CD4-positive, CD25-positive, alpha-beta regulatory T cell (primary cell): ENCODE measurements around the gene IFIT3. TPM values are rescaled to one million over a fixed set of nuclear protein-coding genes. Genes with fewer than 3 reads are reported as not detected.

Experiments
- ATAC-seq, 2 donors: fragments of 150-1000 bp; cut with Tn5 transposase; one replicate each; pipeline ENCODE4 v1.10.0; 2021; ENCODE audit warnings: low read depth in 2 of 2, moderate number of reproducible peaks in 2 of 2, moderate library complexity in 1 of 2
- DNase-seq, 3 donors: peaks; one replicate each; pipeline versions ENCODE4 v3.0.0 to v3.0.0-alpha.2; 2012 to 2022; ENCODE audit warnings: mixed read lengths in 1 of 3
- H3K27ac ChIP-seq: one replicate; pipeline ENCODE4 v1.7.0; 2013; ENCODE audit warnings: mild to moderate bottlenecking, low read length; ENCODE audit not compliant: insufficient read depth, poor library complexity, severe bottlenecking
- H3K27me3 ChIP-seq: one replicate; pipeline ENCODE4 v1.7.0; 2013; ENCODE audit warnings: low read length; ENCODE audit not compliant: control insufficient read depth, insufficient read depth
- H3K36me3 ChIP-seq: one replicate; pipeline ENCODE4 v1.7.0; 2013; ENCODE audit warnings: mild to moderate bottlenecking, low read length, moderate library complexity; ENCODE audit not compliant: control insufficient read depth, insufficient read depth
- H3K4me1 ChIP-seq: 2 replicates; pipeline ENCODE4 v1.7.0; 2013; ENCODE audit warnings: mild to moderate bottlenecking, low read length; ENCODE audit not compliant: insufficient read depth, control insufficient read depth, poor library complexity, severe bottlenecking
- H3K4me3 ChIP-seq: one replicate; pipeline ENCODE4 v1.7.0; 2013; ENCODE audit warnings: low read depth, mild to moderate bottlenecking, low read length, moderate library complexity
- H3K9me3 ChIP-seq, 2 experiments: 1 replicate in 1 of 2; 2 replicates in 1 of 2; pipeline ENCODE4 v1.7.0; 2013; ENCODE audit warnings: low read length in 2 of 2, mild to moderate bottlenecking in 1 of 2, moderate library complexity in 1 of 2; ENCODE audit not compliant: control insufficient read depth in 2 of 2
- H3K27ac Mint-ChIP-seq, 3 donors: one replicate each; pipeline ENCODE4 v1.8.0; 2020 to 2022; ENCODE audit warnings: mild to moderate bottlenecking in 3 of 3, mixed read lengths in 3 of 3, moderate library complexity in 2 of 3
- H3K27me3 Mint-ChIP-seq: one replicate; pipeline ENCODE4 v1.8.0; 2022; ENCODE audit warnings: mild to moderate bottlenecking, mixed read lengths
- H3K36me3 Mint-ChIP-seq: one replicate; pipeline ENCODE4 v1.8.0; 2020; ENCODE audit warnings: mixed read lengths
- H3K4me1 Mint-ChIP-seq, 4 donors: one replicate each; pipeline ENCODE4 v1.8.0; 2020 to 2022; ENCODE audit warnings: mixed read lengths in 4 of 4, mild to moderate bottlenecking in 1 of 4
- H3K4me3 Mint-ChIP-seq, 4 donors: one replicate each; pipeline ENCODE4 v1.8.0; 2020 to 2022; ENCODE audit warnings: mild to moderate bottlenecking in 4 of 4, mixed read lengths in 4 of 4, moderate library complexity in 3 of 4
- H3K9me3 Mint-ChIP-seq, 7 donors: one replicate each; pipeline ENCODE4 v1.8.0; 2020 to 2022; ENCODE audit warnings: mixed read lengths in 7 of 7, mild to moderate bottlenecking in 3 of 7, moderate library complexity in 2 of 7
- polyA plus RNA-seq, 4 donors: library from polyadenylated mRNA; unstranded; fragments of 300-500 nt; fragmentation: Illumina TruSeq; gene quantifications; one replicate each; pipeline ENCODE4 v1.2.3, GENCODE V29; 2021
- total RNA-seq: library from RNA; stranded (reverse); gene quantifications from one replicate; pipeline ENCODE4 v1.2.3, GENCODE V29; 2022

IFIT3 gene
- total and polyA plus RNA-seq, 5 donors from 2014 or later = 9.0 to 25.9 (median 13.8) TPM

GRCh38 chr10:89338713-89339112 lies 10.9 kb downstream of the IFIT3 start:
- DNase-seq = no peak
- H3K27me3 Mint-ChIP-seq = no peaks in the 10 kb centered on the region
- H3K4me1 ChIP-seq = peaks cover 28% of the 10 kb centered on the region
- no peak overlapping the region for H3K4me3 Mint-ChIP-seq
- H3K36me3 Mint-ChIP-seq = peaks cover 24% of the 10 kb centered on the region
- H3K27ac Mint-ChIP-seq = no peak overlapping the region
- no peak for ATAC-seq
- H3K27me3 ChIP-seq = no peaks in the 10 kb centered on the region
- H3K9me3 Mint-ChIP-seq = no peaks in the 10 kb centered on the region
- H3K4me1 Mint-ChIP-seq = peaks cover 5 to 39% (median 29%) of the 10 kb centered on the region in 4 donors
- peaks cover 21% of the 10 kb centered on the region for H3K36me3 ChIP-seq
- no peak overlapping the region for H3K27ac ChIP-seq
- no peaks in the 10 kb centered on the region for H3K9me3 ChIP-seq
- H3K4me3 ChIP-seq = no peak overlapping the region

DNA sequence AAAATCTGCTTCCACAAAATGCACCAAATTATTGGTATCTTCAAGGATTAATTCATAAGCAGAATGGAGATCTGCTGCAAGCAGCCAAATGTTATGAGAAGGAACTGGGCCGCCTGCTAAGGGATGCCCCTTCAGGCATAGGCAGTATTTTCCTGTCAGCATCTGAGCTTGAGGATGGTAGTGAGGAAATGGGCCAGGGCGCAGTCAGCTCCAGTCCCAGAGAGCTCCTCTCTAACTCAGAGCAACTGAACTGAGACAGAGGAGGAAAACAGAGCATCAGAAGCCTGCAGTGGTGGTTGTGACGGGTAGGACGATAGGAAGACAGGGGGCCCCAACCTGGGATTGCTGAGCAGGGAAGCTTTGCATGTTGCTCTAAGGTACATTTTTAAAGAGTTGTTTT lies 12.1 kb downstream of the IFIT3 start:
- H3K36me3 Mint-ChIP-seq = peaks cover 24% of the 10 kb centered on the region
- H3K4me1 Mint-ChIP-seq = peaks cover 0 to 29% (median 26%) of the 10 kb centered on the region in 4 donors
- H3K27ac Mint-ChIP-seq = no peak overlapping the region
- no peak overlapping the region for H3K27ac ChIP-seq
- no peaks in the 10 kb centered on the region for H3K9me3 Mint-ChIP-seq
- no peaks in the 10 kb centered on the region for H3K9me3 ChIP-seq
- H3K36me3 ChIP-seq = peaks cover 21% of the 10 kb centered on the region
- H3K4me3 Mint-ChIP-seq = no peak overlapping the region
- H3K27me3 Mint-ChIP-seq = no peaks in the 10 kb centered on the region
- ATAC-seq = no peak
- H3K4me1 ChIP-seq = peaks cover 16% of the 10 kb centered on the region
- H3K27me3 ChIP-seq = no peaks in the 10 kb centered on the region
- no peak overlapping the region for H3K4me3 ChIP-seq
- no peak for DNase-seq

DNA sequence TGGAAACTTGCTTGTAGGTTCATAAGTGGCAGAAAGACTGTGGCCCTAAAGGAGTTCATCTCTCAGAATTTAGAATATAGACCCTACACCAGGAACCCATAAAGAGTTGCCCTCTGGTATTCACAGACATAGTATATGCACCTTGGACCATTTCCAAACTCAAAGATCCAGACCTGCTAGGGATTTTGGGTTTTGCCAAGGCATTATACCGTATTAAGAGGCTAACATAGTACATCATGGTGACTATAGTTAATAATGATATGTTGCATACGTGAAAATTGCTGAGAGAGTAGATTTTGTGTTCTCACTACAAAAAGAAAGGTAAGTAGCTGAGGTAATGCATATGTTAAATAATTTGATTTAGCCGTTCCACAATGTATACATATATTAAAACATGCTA lies 13.9 kb downstream of the IFIT3 start:
- Mint-ChIP-seq H3K4me1 (peaks cover 0 to 14% (median 11%) of the 10 kb centered on the region in 4 donors), H3K4me3 (no peak overlapping the region), H3K27me3 (no peaks in the 10 kb centered on the region), H3K27ac (no peak overlapping the region), H3K9me3 (no peaks in the 10 kb centered on the region), H3K36me3 (peaks cover 24% of the 10 kb centered on the region)
- Histone ChIP-seq H3K36me3 (peaks cover 21% of the 10 kb centered on the region), H3K27me3 (no peaks in the 10 kb centered on the region), H3K27ac (no peak overlapping the region), H3K4me1 (peaks cover 9% of the 10 kb centered on the region), H3K4me3 (no peak overlapping the region), H3K9me3 (no peaks in the 10 kb centered on the region)
- DNase-seq = no peak
- no peak for ATAC-seq

- Mint-ChIP-seq H3K4me1 (peaks cover 0 to 7% (median 6%) of the 10 kb centered on the region in 4 donors), H3K27me3 (no peaks in the 10 kb centered on the region), H3K36me3 (peaks cover 24% of the 10 kb centered on the region)
Observed at GRCh38 chr10:89342206-89342958, 14.6 kb downstream of the IFIT3 start.

GRCh38 chr10:89343089-89343767 lies 15.4 kb downstream of the IFIT3 start:
- Histone ChIP-seq H3K27ac (no peak overlapping the region), H3K4me1 (no peaks in the 10 kb centered on the region), H3K4me3 (no peak overlapping the region), H3K36me3 (peaks cover 20% of the 10 kb centered on the region), H3K9me3 (no peaks in the 10 kb centered on the region), H3K27me3 (no peaks in the 10 kb centered on the region)
- Mint-ChIP-seq H3K9me3 (no peaks in the 10 kb centered on the region), H3K4me3 (no peak overlapping the region), H3K36me3 (peaks cover 24% of the 10 kb centered on the region), H3K27me3 (no peaks in the 10 kb centered on the region), H3K27ac (peak overlapping the region in 1 of 3 donors; percentile 21), H3K4me1 (peaks cover 0 to 8% (median 2%) of the 10 kb centered on the region in 4 donors)
- no peak for DNase-seq
- peak in 1 of 2 donors; percentile 22 for ATAC-seq

More at GRCh38 chr10:89342206-89342958, 14.6 kb downstream of the IFIT3 start:
- H3K4me3 Mint-ChIP-seq = no peak overlapping the region
- ATAC-seq (no peak), DNase-seq (no peak)
- Histone ChIP-seq H3K27me3 (no peaks in the 10 kb centered on the region), H3K36me3 (peaks cover 21% of the 10 kb centered on the region), H3K9me3 (no peaks in the 10 kb centered on the region), H3K4me3 (no peak overlapping the region), H3K27ac (no peak overlapping the region), H3K4me1 (peaks cover 4% of the 10 kb centered on the region)
- H3K27ac Mint-ChIP-seq = no peak overlapping the region
- H3K9me3 Mint-ChIP-seq = no peaks in the 10 kb centered on the region

DNA sequence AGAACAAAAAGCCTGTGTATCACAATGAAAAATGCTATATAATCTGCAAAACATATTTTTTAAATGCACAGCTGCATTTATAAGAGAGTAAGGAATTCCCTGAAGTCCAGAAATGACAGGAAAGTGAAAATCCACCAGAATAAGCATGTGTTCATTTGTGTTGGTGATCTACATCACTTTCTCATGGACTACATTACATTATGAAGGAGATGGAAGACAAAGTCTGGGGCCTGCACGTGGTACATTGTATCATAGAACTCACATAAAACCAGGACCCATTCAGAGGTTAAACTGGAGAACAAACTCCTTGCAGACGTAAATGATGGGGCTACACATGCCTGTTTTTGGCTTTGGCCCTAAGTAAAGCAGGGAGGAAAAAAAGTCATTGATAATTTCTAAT lies 16.4 kb downstream of the IFIT3 start:
- H3K9me3 ChIP-seq = no peaks in the 10 kb centered on the region
- no peak for DNase-seq
- Mint-ChIP-seq H3K4me3 (no peak overlapping the region), H3K4me1 (peaks cover under 1 to 8% (median 2%) of the 10 kb centered on the region in 4 donors), H3K9me3 (no peaks in the 10 kb centered on the region), H3K36me3 (peaks cover 15% of the 10 kb centered on the region), H3K27me3 (no peaks in the 10 kb centered on the region), H3K27ac (no peak overlapping the region)
- H3K36me3 ChIP-seq = peaks cover 11% of the 10 kb centered on the region
- no peak overlapping the region for H3K27ac ChIP-seq
- no peaks in the 10 kb centered on the region for H3K4me1 ChIP-seq
- no peak for ATAC-seq
- H3K27me3 ChIP-seq = no peaks in the 10 kb centered on the region
- H3K4me3 ChIP-seq = no peak overlapping the region

DNA sequence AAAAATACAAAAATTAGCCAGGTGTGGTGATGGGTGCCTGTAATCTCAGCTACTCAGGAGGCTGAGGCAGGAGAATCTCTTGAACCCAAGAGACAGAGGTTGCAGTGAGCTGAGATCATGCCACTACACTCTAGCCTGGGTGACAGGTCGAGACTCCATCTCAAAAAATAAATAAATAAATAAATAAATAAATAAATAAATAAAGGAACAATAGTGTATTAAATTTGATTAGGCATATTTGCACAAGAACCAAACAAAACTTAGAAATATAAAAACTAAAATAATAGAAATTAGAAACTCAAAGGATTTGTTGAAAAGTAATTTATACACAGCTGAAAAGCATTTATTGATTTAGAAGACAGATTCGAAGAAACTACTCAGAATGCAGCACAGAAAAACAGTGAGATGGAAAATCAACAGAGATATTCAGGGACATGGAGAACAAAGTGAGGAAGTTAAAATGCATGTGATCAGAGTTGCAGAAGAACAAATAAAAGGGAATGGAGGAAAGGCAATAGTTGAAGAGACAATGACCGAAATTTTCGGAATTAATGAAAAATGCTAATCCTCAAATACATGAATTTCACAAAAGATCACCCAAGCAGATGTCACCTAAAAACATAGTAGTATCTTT lies 17.7 kb downstream of the IFIT3 start:
- ATAC-seq (no peak), DNase-seq (no peak)
- Histone ChIP-seq H3K27me3 (no peaks in the 10 kb centered on the region), H3K36me3 (peaks cover 4% of the 10 kb centered on the region), H3K4me3 (no peak overlapping the region), H3K4me1 (peaks cover 2% of the 10 kb centered on the region), H3K27ac (no peak overlapping the region), H3K9me3 (no peaks in the 10 kb centered on the region)
- Mint-ChIP-seq H3K4me3 (no peak overlapping the region), H3K27ac (no peak overlapping the region), H3K9me3 (no peaks in the 10 kb centered on the region), H3K36me3 (peaks cover 5% of the 10 kb centered on the region), H3K4me1 (peaks cover 3 to 11% (median 4%) of the 10 kb centered on the region in 4 donors), H3K27me3 (no peaks in the 10 kb centered on the region)
